CD14-positive monocyte (primary cell): Measurements from ENCODE around the gene ELAPOR2. TPM values are rescaled to one million over a fixed set of nuclear protein-coding genes. Genes with fewer than 3 reads are reported as not detected.

Experiments
- DNase-seq, 3 donors: peaks; one replicate each; pipeline ENCODE4 v3.0.0-alpha.2; 2011 to 2022
- H2AFZ ChIP-seq: 2 replicates; pipeline ENCODE4 v1.6.0; 2012; ENCODE audit warnings: mild to moderate bottlenecking, low read depth, low read length, inconsistent platforms; ENCODE audit not compliant: insufficient read depth, poor library complexity, severe bottlenecking
- H3K27ac ChIP-seq, 2 donors: 1 replicate in 1 of 2; 2 replicates in 1 of 2; pipeline ENCODE4 v1.5.1; 2012 to 2013; ENCODE audit warnings: low read length in 2 of 2, control low read depth in 1 of 2, inconsistent platforms in 1 of 2, low read depth in 1 of 2, mild to moderate bottlenecking in 1 of 2
- H3K27me3 ChIP-seq, 2 donors: one replicate each; pipeline versions ENCODE4 v1.6.0 to v1.6.1; 2011 to 2013; ENCODE audit warnings: low read length in 2 of 2; ENCODE audit not compliant: control insufficient read depth in 2 of 2, insufficient read depth in 2 of 2
- H3K36me3 ChIP-seq, 2 donors: replicated peaks in 1 of 2; 1 replicate in 1 of 2; 2 replicates in 1 of 2; pipeline versions ENCODE4 v1.5.1 to v1.6.1; 2012 to 2013; ENCODE audit warnings: low read length in 2 of 2, control low read depth in 1 of 2, inconsistent platforms in 1 of 2, mild to moderate bottlenecking in 1 of 2; ENCODE audit not compliant: insufficient read depth in 2 of 2, control insufficient read depth in 1 of 2
- H3K4me1 ChIP-seq, 2 donors: 1 replicate in 1 of 2; 2 replicates in 1 of 2; pipeline versions ENCODE4 v1.5.1 to v1.6.1; 2012 to 2013; ENCODE audit warnings: low read length in 2 of 2, control low read depth in 1 of 2, inconsistent platforms in 1 of 2, mild to moderate bottlenecking in 1 of 2, moderate library complexity in 1 of 2; ENCODE audit not compliant: insufficient read depth in 2 of 2, control insufficient read depth in 1 of 2
- H3K4me2 ChIP-seq: replicated peaks from 2 replicates; pipeline ENCODE3; 2012; ENCODE audit warnings: low read length, moderate library complexity, mild to moderate bottlenecking; ENCODE audit not compliant: poor library complexity, severe bottlenecking; ENCODE audit errors: extremely low read depth
- H3K4me3 ChIP-seq, 3 experiments: fragments of 200-600 bp in 1 of 3; sonication (generic) in 1 of 3; replicated peaks in 1 of 3; 1 replicate in 2 of 3; 2 replicates in 1 of 3; pipeline ENCODE4 v1.5.1; 2011 to 2013; ENCODE audit warnings: low read length in 3 of 3, mild to moderate bottlenecking in 3 of 3, control low read depth in 2 of 3, low read depth in 2 of 3, inconsistent platforms in 1 of 3, moderate library complexity in 1 of 3
- H3K79me2 ChIP-seq: 2 replicates; pipeline ENCODE4 v1.6.0; 2012; ENCODE audit warnings: mild to moderate bottlenecking, control low read depth, inconsistent platforms, low read length, moderate library complexity; ENCODE audit not compliant: insufficient read depth
- H3K9ac ChIP-seq: 2 replicates; pipeline ENCODE4 v1.6.0; 2017; ENCODE audit warnings: low read length, mild to moderate bottlenecking; ENCODE audit not compliant: insufficient read depth, poor library complexity, severe bottlenecking
- H3K9me3 ChIP-seq, 2 donors: replicated peaks in 1 of 2; 1 replicate in 1 of 2; 2 replicates in 1 of 2; pipeline versions ENCODE4 v1.5.1 to v1.6.1; 2012 to 2013; ENCODE audit warnings: low read length in 2 of 2, control low read depth in 1 of 2; ENCODE audit not compliant: control insufficient read depth in 1 of 2, insufficient read depth in 1 of 2
- H4K20me1 ChIP-seq: 2 replicates; pipeline ENCODE4 v1.6.0; 2012; ENCODE audit warnings: mild to moderate bottlenecking, low read length, control low read depth, moderate library complexity; ENCODE audit not compliant: insufficient read depth
- H3K27ac Mint-ChIP-seq, 7 donors: one replicate each; pipeline ENCODE4 v1.8.0; 2020; ENCODE audit warnings: mild to moderate bottlenecking in 7 of 7, mixed read lengths in 7 of 7, moderate library complexity in 6 of 7, inconsistent platforms in 2 of 7
- H3K27me3 Mint-ChIP-seq, 3 donors: one replicate each; pipeline ENCODE4 v1.8.0; 2021 to 2022; ENCODE audit warnings: low read depth in 3 of 3, mild to moderate bottlenecking in 3 of 3, mixed read lengths in 3 of 3, moderate library complexity in 3 of 3, inconsistent platforms in 1 of 3
- H3K36me3 Mint-ChIP-seq, 2 donors: one replicate each; pipeline ENCODE4 v1.8.0; 2020; ENCODE audit warnings: mixed read lengths in 2 of 2, inconsistent platforms in 1 of 2, mild to moderate bottlenecking in 1 of 2
- H3K4me1 Mint-ChIP-seq: one replicate; pipeline ENCODE4 v1.8.0; 2020; ENCODE audit warnings: mild to moderate bottlenecking, mixed read lengths
- H3K4me3 Mint-ChIP-seq, 2 donors: one replicate each; pipeline ENCODE4 v1.8.0; 2020; ENCODE audit warnings: mild to moderate bottlenecking in 2 of 2, mixed read lengths in 2 of 2, moderate library complexity in 1 of 2
- H3K9me3 Mint-ChIP-seq, 7 donors: one replicate each; pipeline ENCODE4 v1.8.0; 2020 to 2022; ENCODE audit warnings: mixed read lengths in 7 of 7, mild to moderate bottlenecking in 6 of 7, moderate library complexity in 6 of 7, inconsistent platforms in 2 of 7
- WGBS: methylation state at CpG from one replicate; pipeline ENCODE4 v1.1.5; 2013; ENCODE audit warnings: missing lambda C conversion rate; ENCODE audit not compliant: insufficient coverage; 5-methylcytosine and 5-hydroxymethylcytosine counted together
- intact Hi-C, 2 donors: fragments of 100-400 bp; cut with micrococcal nuclease; formaldehyde crosslinking; loops; one replicate each; pipeline versions ENCODE4 v1.15.0 to v1.15.1; 2023
- polyA plus RNA-seq, 3 donors: library from polyadenylated mRNA; depleted of rRNA in 1 of 3; unstranded in 2 of 3; stranded (reverse) in 1 of 3; fragments of 300-500 nt in 2 of 3; fragments of >200 nt in 1 of 3; fragmentation: Illumina TruSeq in 2 of 3; gene quantifications; 1 replicate in 2 of 3; 2 replicates in 1 of 3; pipeline ENCODE4 v1.2.3, GENCODE V29; 2012 to 2021
- TF ChIP-seq, protein P1 (sequence below): fragments of 200-600 bp; IDR thresholded peaks from one replicate; pipeline ENCODE4 v1.8.0; 2022; ENCODE audit warnings: antibody characterized with exemption, mild to moderate bottlenecking

Gene ELAPOR2
- polyA plus RNA-seq, 3 donors, result 0.07 TPM; not detected in 2

DNA sequence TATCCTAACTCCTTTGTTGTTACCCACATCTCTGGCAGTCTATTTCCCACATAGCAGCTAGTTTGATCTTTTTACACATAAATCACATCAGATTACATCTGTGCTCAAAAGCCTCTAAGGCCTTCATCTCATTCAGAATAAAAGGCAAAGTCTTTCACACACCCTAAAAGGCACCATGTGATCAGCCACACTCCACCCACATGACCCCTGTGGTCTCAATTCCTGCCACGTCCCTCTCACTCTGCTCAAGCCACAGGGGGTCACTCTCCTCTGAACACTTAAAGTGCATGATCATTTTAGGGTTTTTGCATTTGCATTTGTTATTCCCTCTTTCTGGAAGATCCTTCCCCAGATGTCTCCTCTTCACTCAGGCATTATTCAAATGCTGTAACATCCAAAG is 30.8 kb downstream of the ELAPOR2 start:
- H2AFZ ChIP-seq, result no peak overlapping the region
- H3K27me3 ChIP-seq, result no peaks in the 10 kb centered on the region
- DNase-seq, result no peak
- intact Hi-C loops, result no loop called here
- H4K20me1 ChIP-seq, result no peaks in the 10 kb centered on the region
- Mint-ChIP-seq H3K9me3 (peaks cover 0 to 5% (median 2%) of the 10 kb centered on the region in 7 donors), H3K4me1 (no peaks in the 10 kb centered on the region), H3K27me3 (no peaks in the 10 kb centered on the region), H3K4me3 (no peak overlapping the region), H3K36me3 (no peaks in the 10 kb centered on the region), H3K27ac (no peak overlapping the region)
- H3K27ac ChIP-seq, result no peak overlapping the region
- H3K4me1 ChIP-seq, result no peaks in the 10 kb centered on the region
- no peak overlapping the region for H3K4me2 ChIP-seq
- no peaks in the 10 kb centered on the region for H3K9me3 ChIP-seq
- WGBS, result no CpG with 5 or more reads among the region's 1 CpG
- no peaks in the 10 kb centered on the region for H3K79me2 ChIP-seq
- TF ChIP-seq, protein P1, sequence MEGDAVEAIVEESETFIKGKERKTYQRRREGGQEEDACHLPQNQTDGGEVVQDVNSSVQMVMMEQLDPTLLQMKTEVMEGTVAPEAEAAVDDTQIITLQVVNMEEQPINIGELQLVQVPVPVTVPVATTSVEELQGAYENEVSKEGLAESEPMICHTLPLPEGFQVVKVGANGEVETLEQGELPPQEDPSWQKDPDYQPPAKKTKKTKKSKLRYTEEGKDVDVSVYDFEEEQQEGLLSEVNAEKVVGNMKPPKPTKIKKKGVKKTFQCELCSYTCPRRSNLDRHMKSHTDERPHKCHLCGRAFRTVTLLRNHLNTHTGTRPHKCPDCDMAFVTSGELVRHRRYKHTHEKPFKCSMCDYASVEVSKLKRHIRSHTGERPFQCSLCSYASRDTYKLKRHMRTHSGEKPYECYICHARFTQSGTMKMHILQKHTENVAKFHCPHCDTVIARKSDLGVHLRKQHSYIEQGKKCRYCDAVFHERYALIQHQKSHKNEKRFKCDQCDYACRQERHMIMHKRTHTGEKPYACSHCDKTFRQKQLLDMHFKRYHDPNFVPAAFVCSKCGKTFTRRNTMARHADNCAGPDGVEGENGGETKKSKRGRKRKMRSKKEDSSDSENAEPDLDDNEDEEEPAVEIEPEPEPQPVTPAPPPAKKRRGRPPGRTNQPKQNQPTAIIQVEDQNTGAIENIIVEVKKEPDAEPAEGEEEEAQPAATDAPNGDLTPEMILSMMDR, result no peak
- no peak overlapping the region for H3K4me3 ChIP-seq
- no peak overlapping the region for H3K9ac ChIP-seq
- H3K36me3 ChIP-seq, result no peaks in the 10 kb centered on the region

GRCh38 chr7:87027900-87028299 is 31.6 kb downstream of the ELAPOR2 start:
- intact Hi-C loops, result no loop called here
- Histone ChIP-seq H3K9me3 (no peaks in the 10 kb centered on the region), H3K4me2 (no peak overlapping the region), H3K36me3 (no peaks in the 10 kb centered on the region), H3K27ac (no peak overlapping the region), H2AFZ (no peak overlapping the region), H3K79me2 (no peaks in the 10 kb centered on the region), H3K4me1 (no peaks in the 10 kb centered on the region), H3K27me3 (no peaks in the 10 kb centered on the region), H3K4me3 (no peak overlapping the region), H3K9ac (no peak overlapping the region), H4K20me1 (no peaks in the 10 kb centered on the region)
- no peaks in the 10 kb centered on the region for H3K36me3 Mint-ChIP-seq
- H3K27me3 Mint-ChIP-seq, result no peaks in the 10 kb centered on the region
- peaks cover 0 to 5% (median 2%) of the 10 kb centered on the region in 7 donors for H3K9me3 Mint-ChIP-seq
- no peak for DNase-seq
- no peaks in the 10 kb centered on the region for H3K4me1 Mint-ChIP-seq
- no peak overlapping the region for H3K4me3 Mint-ChIP-seq
- TF ChIP-seq, protein P1, result no peak
- no peak overlapping the region for H3K27ac Mint-ChIP-seq
